GM23338 (cell line): ENCODE data around the gene PRSS58. TPM values are rescaled to one million over a fixed set of nuclear protein-coding genes. Genes with fewer than 3 reads are reported as not detected.

Experiments used
- ATAC-seq: fragments of 200-7000 bp; cut with Tn5 transposase; 3 replicates; pipeline ENCODE4 v1.9.1; 2020
- DNase-seq: peaks from one replicate; pipeline ENCODE4 v3.0.0-alpha.2; 2015; ENCODE audit warnings: low spot score
- H2AFZ ChIP-seq: fragments of 200-600 bp; sonication (generic); 2 replicates; pipeline ENCODE4 v1.8.0; 2016; ENCODE audit warnings: antibody characterized with exemption, mild to moderate bottlenecking, moderate library complexity
- H3F3A ChIP-seq: fragments of 200-600 bp; sonication (generic); replicated peaks from 2 replicates; pipeline ENCODE4 v1.8.0; 2017; ENCODE audit warnings: antibody characterized with exemption, mixed run types, low read depth
- H3K27ac ChIP-seq: fragments of 200-600 bp; sonication (generic); 2 replicates; pipeline ENCODE4 v1.6.1; 2016; ENCODE audit warnings: low read depth
- H3K27me3 ChIP-seq: fragments of 200-600 bp; sonication (generic); 2 replicates; pipeline ENCODE4 v1.8.0; 2016; ENCODE audit warnings: mild to moderate bottlenecking, mixed run types, moderate library complexity; ENCODE audit not compliant: insufficient read depth
- H3K36me3 ChIP-seq: fragments of 200-600 bp; sonication (generic); 2 replicates; pipeline ENCODE4 v1.8.0; 2016; ENCODE audit warnings: mild to moderate bottlenecking; ENCODE audit not compliant: insufficient read depth
- H3K4me1 ChIP-seq: fragments of 200-600 bp; sonication (generic); 2 replicates; pipeline ENCODE4 v1.8.0; 2016; ENCODE audit warnings: mild to moderate bottlenecking, moderate library complexity; ENCODE audit not compliant: insufficient read depth
- H3K4me2 ChIP-seq: fragments of 200-600 bp; sonication (generic); 2 replicates; pipeline ENCODE4 v1.7.1; 2017; ENCODE audit warnings: mixed run types
- H3K4me3 ChIP-seq: fragments of 200-600 bp; sonication (generic); 2 replicates; pipeline ENCODE4 v1.6.1; 2016; ENCODE audit warnings: mixed run types
- H3K79me2 ChIP-seq: fragments of 200-600 bp; sonication (generic); replicated peaks from 2 replicates; pipeline ENCODE4 v1.8.0; 2017; ENCODE audit warnings: mild to moderate bottlenecking; ENCODE audit not compliant: insufficient read depth
- H3K9me2 ChIP-seq: fragments of 200-600 bp; sonication (generic); 2 replicates; pipeline ENCODE4 v1.8.0; 2017; ENCODE audit not compliant: insufficient read depth
- H4K20me1 ChIP-seq: fragments of 200-600 bp; sonication (generic); replicated peaks from 2 replicates; pipeline ENCODE4 v1.8.0; 2017; ENCODE audit warnings: mild to moderate bottlenecking; ENCODE audit not compliant: insufficient read depth
- H3K27ac Mint-ChIP-seq: 2 replicates; pipeline ENCODE4 v1.8.0; 2020; ENCODE audit warnings: inconsistent platforms, mild to moderate bottlenecking, moderate library complexity, mixed read lengths
- H3K27me3 Mint-ChIP-seq: 3 replicates; pipeline ENCODE4 v1.8.0; 2022; ENCODE audit warnings: low read depth, mild to moderate bottlenecking, moderate library complexity, mixed read lengths, inconsistent platforms; ENCODE audit not compliant: insufficient read depth, poor library complexity
- H3K36me3 Mint-ChIP-seq: 3 replicates; pipeline ENCODE4 v1.8.0; 2021; ENCODE audit warnings: low read depth, mild to moderate bottlenecking, inconsistent platforms, moderate library complexity, mixed read lengths
- H3K4me1 Mint-ChIP-seq: 3 replicates; pipeline ENCODE4 v1.8.0; 2020; ENCODE audit warnings: mild to moderate bottlenecking, inconsistent platforms, mixed read lengths
- H3K4me3 Mint-ChIP-seq: 3 replicates; pipeline ENCODE4 v1.8.0; 2021; ENCODE audit warnings: moderate library complexity, mild to moderate bottlenecking, inconsistent platforms, mixed read lengths
- H3K9me3 Mint-ChIP-seq: 3 replicates; pipeline ENCODE4 v1.8.0; 2020; ENCODE audit warnings: moderate library complexity, mild to moderate bottlenecking, inconsistent platforms, mixed read lengths
- CREB1 ChIP-seq: fragments of 250-450 bp; sonication (Bioruptor Pico); IDR thresholded peaks from 2 replicates; pipeline ENCODE4 v1.5.0; 2020; ENCODE audit warnings: low read depth, mild to moderate bottlenecking, moderate library complexity
- EZH2 ChIP-seq: fragments of 200-600 bp; sonication (generic); IDR thresholded peaks from one replicate; pipeline ENCODE4 v1.8.0; 2017; ENCODE audit warnings: antibody characterized with exemption, mild to moderate bottlenecking, low read depth; ENCODE audit not compliant: unreplicated experiment
- EZH2phosphoT487 ChIP-seq: fragments of 200-600 bp; sonication (generic); IDR thresholded peaks from one replicate; pipeline ENCODE4 v1.8.1; 2018; ENCODE audit warnings: antibody characterized with exemption; ENCODE audit not compliant: unreplicated experiment
- JUNB ChIP-seq: IDR thresholded peaks from one replicate; pipeline ENCODE4 v1.6.1; 2016; ENCODE audit warnings: antibody characterized with exemption; ENCODE audit not compliant: unreplicated experiment
- NANOG ChIP-seq: IDR thresholded peaks from 2 replicates; pipeline ENCODE4 v1.6.1; 2016; ENCODE audit warnings: antibody characterized with exemption, borderline replicate concordance
- POLR2AphosphoS5 ChIP-seq: IDR thresholded peaks from 2 replicates; pipeline ENCODE4 v1.6.1; 2016; ENCODE audit warnings: antibody characterized with exemption, low read depth
- STAT1 ChIP-seq: IDR thresholded peaks from one replicate; pipeline ENCODE4 v1.6.1; 2016; ENCODE audit warnings: antibody characterized with exemption; ENCODE audit not compliant: unreplicated experiment
- ZNF114 ChIP-seq: fragments of 250-450 bp; sonication (Bioruptor Pico); IDR thresholded peaks from 2 replicates; pipeline ENCODE4 v1.5.0; 2020; ENCODE audit warnings: mild to moderate bottlenecking, moderate library complexity
- ZNF331 ChIP-seq: fragments of 250-450 bp; sonication (Bioruptor Pico); IDR thresholded peaks from 2 replicates; pipeline ENCODE4 v1.5.0; 2020; ENCODE audit warnings: low read depth, mild to moderate bottlenecking, moderate library complexity
- polyA plus RNA-seq: library from polyadenylated mRNA; unstranded; fragments of >200 nt; fragmentation: Nextera tagmentation; extraction: Ambion mirVana; gene quantifications from 2 replicates; pipeline ENCODE4 v1.2.1, GENCODE V29; 2016
- total RNA-seq: library from RNA; depleted of rRNA; stranded (reverse); fragments of >200 nt; shearing (Covaris generic); gene quantifications from 2 replicates; pipeline ENCODE4 v1.2.3, GENCODE V29; 2014
- TF ChIP-seq, protein P1 (sequence below): IDR thresholded peaks from 2 replicates; pipeline ENCODE4 v1.6.1; 2016; ENCODE audit warnings: antibody characterized with exemption
- TF ChIP-seq, protein P2 (sequence below), 2 experiments: fragments of 200-600 bp in 1 of 2; sonication (generic) in 1 of 2; conservative IDR thresholded peaks; 2 replicates each; pipeline versions ENCODE4 v1.5.1 to v1.6.1; 2016 to 2017; ENCODE audit warnings: antibody characterized with exemption in 2 of 2, low read depth in 2 of 2, mild to moderate bottlenecking in 2 of 2, moderate library complexity in 1 of 2
- TF ChIP-seq, protein P3 (sequence below): IDR thresholded peaks from one replicate; pipeline ENCODE4 v1.6.1; 2018; ENCODE audit warnings: antibody characterized with exemption; ENCODE audit not compliant: unreplicated experiment
- TF ChIP-seq, protein P4 (sequence below): fragments of 250-450 bp; sonication (Bioruptor Pico); IDR thresholded peaks from 2 replicates; pipeline ENCODE4 v1.5.0; 2020; ENCODE audit warnings: mild to moderate bottlenecking, moderate library complexity

PRSS58 gene
- total and polyA plus RNA-seq, 2 experiments from 2014 or later, result not detected

DNA sequence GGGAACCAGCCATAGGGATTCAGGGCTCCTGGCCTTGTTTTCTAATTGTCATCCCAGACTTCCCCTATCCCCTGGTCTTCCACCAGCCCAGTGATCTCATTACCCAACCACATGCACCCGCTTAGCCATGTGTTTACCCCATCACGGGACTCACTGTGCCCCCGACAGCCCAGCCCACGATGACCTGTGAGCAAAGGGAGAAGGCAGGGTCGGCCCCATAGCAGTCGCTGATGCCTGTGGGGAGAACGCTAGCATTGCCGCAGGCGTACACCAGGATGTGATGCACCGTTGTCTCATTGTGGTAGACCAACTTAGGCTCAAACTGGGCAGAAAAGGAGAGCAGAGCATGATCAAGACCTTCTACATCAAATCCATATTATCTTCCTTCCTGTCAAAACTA, 14.0 kb downstream of the PRSS58 start:
- H3K36me3 ChIP-seq, result no peaks in the 10 kb centered on the region
- peaks cover 5% of the 10 kb centered on the region; the same call in 2 of the 3 replicates for H3K4me1 Mint-ChIP-seq
- no peaks in the 10 kb centered on the region for H3F3A ChIP-seq
- no peaks in the 10 kb centered on the region; the same call in 2 of the 3 replicates for H3K9me3 Mint-ChIP-seq
- H3K27ac ChIP-seq, result no peak overlapping the region
- TF ChIP-seq EZH2 (no peak), STAT1 (no peak), NANOG (no peak), CREB1 (CRISPR knock-in tag) (no peak), ZNF331 (CRISPR knock-in tag) (no peak), ZNF114 (CRISPR knock-in tag) (no peak), POLR2AphosphoS5 (no peak), JUNB (no peak), EZH2phosphoT487 (no peak)
- TF ChIP-seq, protein P1, sequence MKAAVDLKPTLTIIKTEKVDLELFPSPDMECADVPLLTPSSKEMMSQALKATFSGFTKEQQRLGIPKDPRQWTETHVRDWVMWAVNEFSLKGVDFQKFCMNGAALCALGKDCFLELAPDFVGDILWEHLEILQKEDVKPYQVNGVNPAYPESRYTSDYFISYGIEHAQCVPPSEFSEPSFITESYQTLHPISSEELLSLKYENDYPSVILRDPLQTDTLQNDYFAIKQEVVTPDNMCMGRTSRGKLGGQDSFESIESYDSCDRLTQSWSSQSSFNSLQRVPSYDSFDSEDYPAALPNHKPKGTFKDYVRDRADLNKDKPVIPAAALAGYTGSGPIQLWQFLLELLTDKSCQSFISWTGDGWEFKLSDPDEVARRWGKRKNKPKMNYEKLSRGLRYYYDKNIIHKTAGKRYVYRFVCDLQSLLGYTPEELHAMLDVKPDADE, result no peak
- TF ChIP-seq, protein P2, sequence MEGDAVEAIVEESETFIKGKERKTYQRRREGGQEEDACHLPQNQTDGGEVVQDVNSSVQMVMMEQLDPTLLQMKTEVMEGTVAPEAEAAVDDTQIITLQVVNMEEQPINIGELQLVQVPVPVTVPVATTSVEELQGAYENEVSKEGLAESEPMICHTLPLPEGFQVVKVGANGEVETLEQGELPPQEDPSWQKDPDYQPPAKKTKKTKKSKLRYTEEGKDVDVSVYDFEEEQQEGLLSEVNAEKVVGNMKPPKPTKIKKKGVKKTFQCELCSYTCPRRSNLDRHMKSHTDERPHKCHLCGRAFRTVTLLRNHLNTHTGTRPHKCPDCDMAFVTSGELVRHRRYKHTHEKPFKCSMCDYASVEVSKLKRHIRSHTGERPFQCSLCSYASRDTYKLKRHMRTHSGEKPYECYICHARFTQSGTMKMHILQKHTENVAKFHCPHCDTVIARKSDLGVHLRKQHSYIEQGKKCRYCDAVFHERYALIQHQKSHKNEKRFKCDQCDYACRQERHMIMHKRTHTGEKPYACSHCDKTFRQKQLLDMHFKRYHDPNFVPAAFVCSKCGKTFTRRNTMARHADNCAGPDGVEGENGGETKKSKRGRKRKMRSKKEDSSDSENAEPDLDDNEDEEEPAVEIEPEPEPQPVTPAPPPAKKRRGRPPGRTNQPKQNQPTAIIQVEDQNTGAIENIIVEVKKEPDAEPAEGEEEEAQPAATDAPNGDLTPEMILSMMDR (conservative IDR thresholded peaks at IDR 0.05; ENCODE audit: low read depth in 2 of 2), result no peak
- TF ChIP-seq, protein P3, sequence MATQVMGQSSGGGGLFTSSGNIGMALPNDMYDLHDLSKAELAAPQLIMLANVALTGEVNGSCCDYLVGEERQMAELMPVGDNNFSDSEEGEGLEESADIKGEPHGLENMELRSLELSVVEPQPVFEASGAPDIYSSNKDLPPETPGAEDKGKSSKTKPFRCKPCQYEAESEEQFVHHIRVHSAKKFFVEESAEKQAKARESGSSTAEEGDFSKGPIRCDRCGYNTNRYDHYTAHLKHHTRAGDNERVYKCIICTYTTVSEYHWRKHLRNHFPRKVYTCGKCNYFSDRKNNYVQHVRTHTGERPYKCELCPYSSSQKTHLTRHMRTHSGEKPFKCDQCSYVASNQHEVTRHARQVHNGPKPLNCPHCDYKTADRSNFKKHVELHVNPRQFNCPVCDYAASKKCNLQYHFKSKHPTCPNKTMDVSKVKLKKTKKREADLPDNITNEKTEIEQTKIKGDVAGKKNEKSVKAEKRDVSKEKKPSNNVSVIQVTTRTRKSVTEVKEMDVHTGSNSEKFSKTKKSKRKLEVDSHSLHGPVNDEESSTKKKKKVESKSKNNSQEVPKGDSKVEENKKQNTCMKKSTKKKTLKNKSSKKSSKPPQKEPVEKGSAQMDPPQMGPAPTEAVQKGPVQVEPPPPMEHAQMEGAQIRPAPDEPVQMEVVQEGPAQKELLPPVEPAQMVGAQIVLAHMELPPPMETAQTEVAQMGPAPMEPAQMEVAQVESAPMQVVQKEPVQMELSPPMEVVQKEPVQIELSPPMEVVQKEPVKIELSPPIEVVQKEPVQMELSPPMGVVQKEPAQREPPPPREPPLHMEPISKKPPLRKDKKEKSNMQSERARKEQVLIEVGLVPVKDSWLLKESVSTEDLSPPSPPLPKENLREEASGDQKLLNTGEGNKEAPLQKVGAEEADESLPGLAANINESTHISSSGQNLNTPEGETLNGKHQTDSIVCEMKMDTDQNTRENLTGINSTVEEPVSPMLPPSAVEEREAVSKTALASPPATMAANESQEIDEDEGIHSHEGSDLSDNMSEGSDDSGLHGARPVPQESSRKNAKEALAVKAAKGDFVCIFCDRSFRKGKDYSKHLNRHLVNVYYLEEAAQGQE, result no peak
- TF ChIP-seq, protein P4, sequence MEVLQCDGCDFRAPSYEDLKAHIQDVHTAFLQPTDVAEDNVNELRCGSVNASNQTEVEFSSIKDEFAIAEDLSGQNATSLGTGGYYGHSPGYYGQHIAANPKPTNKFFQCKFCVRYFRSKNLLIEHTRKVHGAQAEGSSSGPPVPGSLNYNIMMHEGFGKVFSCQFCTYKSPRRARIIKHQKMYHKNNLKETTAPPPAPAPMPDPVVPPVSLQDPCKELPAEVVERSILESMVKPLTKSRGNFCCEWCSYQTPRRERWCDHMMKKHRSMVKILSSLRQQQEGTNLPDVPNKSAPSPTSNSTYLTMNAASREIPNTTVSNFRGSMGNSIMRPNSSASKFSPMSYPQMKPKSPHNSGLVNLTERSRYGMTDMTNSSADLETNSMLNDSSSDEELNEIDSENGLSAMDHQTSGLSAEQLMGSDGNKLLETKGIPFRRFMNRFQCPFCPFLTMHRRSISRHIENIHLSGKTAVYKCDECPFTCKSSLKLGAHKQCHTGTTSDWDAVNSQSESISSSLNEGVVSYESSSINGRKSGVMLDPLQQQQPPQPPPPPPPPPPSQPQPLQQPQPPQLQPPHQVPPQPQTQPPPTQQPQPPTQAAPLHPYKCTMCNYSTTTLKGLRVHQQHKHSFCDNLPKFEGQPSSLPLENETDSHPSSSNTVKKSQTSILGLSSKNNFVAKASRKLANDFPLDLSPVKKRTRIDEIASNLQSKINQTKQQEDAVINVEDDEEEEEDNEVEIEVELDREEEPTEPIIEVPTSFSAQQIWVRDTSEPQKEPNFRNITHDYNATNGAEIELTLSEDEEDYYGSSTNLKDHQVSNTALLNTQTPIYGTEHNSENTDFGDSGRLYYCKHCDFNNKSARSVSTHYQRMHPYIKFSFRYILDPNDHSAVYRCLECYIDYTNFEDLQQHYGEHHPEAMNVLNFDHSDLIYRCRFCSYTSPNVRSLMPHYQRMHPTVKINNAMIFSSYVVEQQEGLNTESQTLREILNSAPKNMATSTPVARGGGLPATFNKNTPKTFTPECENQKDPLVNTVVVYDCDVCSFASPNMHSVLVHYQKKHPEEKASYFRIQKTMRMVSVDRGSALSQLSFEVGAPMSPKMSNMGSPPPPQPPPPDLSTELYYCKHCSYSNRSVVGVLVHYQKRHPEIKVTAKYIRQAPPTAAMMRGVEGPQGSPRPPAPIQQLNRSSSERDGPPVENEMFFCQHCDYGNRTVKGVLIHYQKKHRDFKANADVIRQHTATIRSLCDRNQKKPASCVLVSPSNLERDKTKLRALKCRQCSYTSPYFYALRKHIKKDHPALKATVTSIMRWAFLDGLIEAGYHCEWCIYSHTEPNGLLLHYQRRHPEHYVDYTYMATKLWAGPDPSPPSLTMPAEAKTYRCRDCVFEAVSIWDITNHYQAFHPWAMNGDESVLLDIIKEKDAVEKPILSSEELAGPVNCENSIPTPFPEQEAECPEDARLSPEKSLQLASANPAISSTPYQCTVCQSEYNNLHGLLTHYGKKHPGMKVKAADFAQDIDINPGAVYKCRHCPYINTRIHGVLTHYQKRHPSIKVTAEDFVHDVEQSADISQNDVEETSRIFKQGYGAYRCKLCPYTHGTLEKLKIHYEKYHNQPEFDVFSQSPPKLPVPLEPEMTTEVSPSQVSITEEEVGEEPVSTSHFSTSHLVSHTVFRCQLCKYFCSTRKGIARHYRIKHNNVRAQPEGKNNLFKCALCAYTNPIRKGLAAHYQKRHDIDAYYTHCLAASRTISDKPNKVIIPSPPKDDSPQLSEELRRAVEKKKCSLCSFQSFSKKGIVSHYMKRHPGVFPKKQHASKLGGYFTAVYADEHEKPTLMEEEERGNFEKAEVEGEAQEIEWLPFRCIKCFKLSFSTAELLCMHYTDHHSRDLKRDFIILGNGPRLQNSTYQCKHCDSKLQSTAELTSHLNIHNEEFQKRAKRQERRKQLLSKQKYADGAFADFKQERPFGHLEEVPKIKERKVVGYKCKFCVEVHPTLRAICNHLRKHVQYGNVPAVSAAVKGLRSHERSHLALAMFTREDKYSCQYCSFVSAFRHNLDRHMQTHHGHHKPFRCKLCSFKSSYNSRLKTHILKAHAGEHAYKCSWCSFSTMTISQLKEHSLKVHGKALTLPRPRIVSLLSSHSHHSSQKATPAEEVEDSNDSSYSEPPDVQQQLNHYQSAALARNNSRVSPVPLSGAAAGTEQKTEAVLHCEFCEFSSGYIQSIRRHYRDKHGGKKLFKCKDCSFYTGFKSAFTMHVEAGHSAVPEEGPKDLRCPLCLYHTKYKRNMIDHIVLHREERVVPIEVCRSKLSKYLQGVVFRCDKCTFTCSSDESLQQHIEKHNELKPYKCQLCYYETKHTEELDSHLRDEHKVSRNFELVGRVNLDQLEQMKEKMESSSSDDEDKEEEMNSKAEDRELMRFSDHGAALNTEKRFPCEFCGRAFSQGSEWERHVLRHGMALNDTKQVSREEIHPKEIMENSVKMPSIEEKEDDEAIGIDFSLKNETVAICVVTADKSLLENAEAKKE (CRISPR knock-in tag), result no peak
- H3K4me2 ChIP-seq, result no peak overlapping the region
- no peaks in the 10 kb centered on the region for H3K27me3 ChIP-seq
- DNase-seq, result no peak
- no peak overlapping the region for H3K4me3 ChIP-seq
- ATAC-seq, result no peak
- H3K27ac Mint-ChIP-seq, result no peak overlapping the region
- H3K9me2 ChIP-seq, result no peaks in the 10 kb centered on the region; the same call in 1 of the 2 replicates
- peaks cover 9% of the 10 kb centered on the region for H3K27me3 Mint-ChIP-seq
- no peaks in the 10 kb centered on the region for H3K79me2 ChIP-seq
- H4K20me1 ChIP-seq, result no peaks in the 10 kb centered on the region
- no peaks in the 10 kb centered on the region for H3K36me3 Mint-ChIP-seq
- no peak overlapping the region for H3K4me3 Mint-ChIP-seq
- no peak overlapping the region for H2AFZ ChIP-seq
- no peaks in the 10 kb centered on the region for H3K4me1 ChIP-seq
